Ramos (cell line): Measurements from ENCODE around the gene C1GALT1.
"Not testable (repeated sequence)": the region's sequence is repeated elsewhere in the genome, so short reads cannot be mapped to it uniquely, and the experiment has no call there.

ENCODE experiments used
- in situ Hi-C: fragments of 300-500 bp; cut with MboI; formaldehyde crosslinking; loops from one replicate; pipeline ENCODE4 v1.14.3; 2022; ENCODE audit warnings: low sequenced_read_pairs; ENCODE audit not compliant: unreplicated experiment

The C1GALT1 gene

GRCh38 chr7:7182156-7183060 lies at the start of gene C1GALT1:
Gene C1GALT1, plus strand, starts transcription at chr7:7182544. Its CDS starts 51,776 bp downstream, at chr7:7234320.
- in situ Hi-C loops: no loop called here

- in situ Hi-C loops: no loop called here
These were observed 48.3 kb upstream of the C1GALT1 start for GRCh38 chr7:7134046-7134445.

- in situ Hi-C loops: no loop called here
These were observed 47.3 kb upstream of the C1GALT1 start for GRCh38 chr7:7135074-7135473.

- in situ Hi-C loops: not testable (repeated sequence)
These were observed 46.4 kb upstream of the C1GALT1 start for GRCh38 chr7:7135924-7136323.

GRCh38 chr7:7136466-7137381 lies 45.6 kb upstream of the C1GALT1 start:
- in situ Hi-C loops: no loop called here

- in situ Hi-C loops: no loop called here
These were observed 43.4 kb upstream of the C1GALT1 start for GRCh38 chr7:7138897-7139296.

GRCh38 chr7:7143404-7143803 lies 38.9 kb upstream of the C1GALT1 start:
- in situ Hi-C loops: not testable (repeated sequence)

- in situ Hi-C loops: not testable (repeated sequence)
These were observed 37.2 kb upstream of the C1GALT1 start for GRCh38 chr7:7145151-7145550.

- in situ Hi-C loops: no loop called here
These were observed 35.5 kb upstream of the C1GALT1 start for GRCh38 chr7:7146837-7147236.

GRCh38 chr7:7148798-7149481 lies 33.4 kb upstream of the C1GALT1 start:
- in situ Hi-C loops: no loop called here

- in situ Hi-C loops: no loop called here
These were observed 31.1 kb upstream of the C1GALT1 start for GRCh38 chr7:7151285-7151684.

GRCh38 chr7:7151865-7152264 lies 30.5 kb upstream of the C1GALT1 start:
- in situ Hi-C loops: no loop called here

GRCh38 chr7:7152315-7152714 lies 30.0 kb upstream of the C1GALT1 start:
- in situ Hi-C loops: no loop called here

- in situ Hi-C loops: not testable (repeated sequence)
These were observed 28.0 kb upstream of the C1GALT1 start for GRCh38 chr7:7154355-7154754.

- in situ Hi-C loops: no loop called here
These were observed 25.7 kb upstream of the C1GALT1 start for GRCh38 chr7:7156663-7157062.

- in situ Hi-C loops: no loop called here
These were observed 25.0 kb upstream of the C1GALT1 start for GRCh38 chr7:7157177-7157886.

GRCh38 chr7:7157887-7158271 lies 24.5 kb upstream of the C1GALT1 start:
- in situ Hi-C loops: no loop called here

GRCh38 chr7:7159063-7159658 lies 23.2 kb upstream of the C1GALT1 start:
- in situ Hi-C loops: no loop called here

- in situ Hi-C loops: no loop called here
These were observed 17.8 kb upstream of the C1GALT1 start for GRCh38 chr7:7164591-7164990.
